Erythroblast (primary cell): ENCODE data around the gene ACRBP.

Experiments used
- GATA1 ChIP-seq: IDR thresholded peaks from 2 replicates; pipeline ENCODE4 v1.6.1; 2011; ENCODE audit warnings: low read depth, mild to moderate bottlenecking, control low read depth, low read length, moderate library complexity
- POLR2A ChIP-seq: IDR thresholded peaks from 2 replicates; pipeline ENCODE4 v1.6.1; 2011; ENCODE audit warnings: mild to moderate bottlenecking, low read length

DNA sequence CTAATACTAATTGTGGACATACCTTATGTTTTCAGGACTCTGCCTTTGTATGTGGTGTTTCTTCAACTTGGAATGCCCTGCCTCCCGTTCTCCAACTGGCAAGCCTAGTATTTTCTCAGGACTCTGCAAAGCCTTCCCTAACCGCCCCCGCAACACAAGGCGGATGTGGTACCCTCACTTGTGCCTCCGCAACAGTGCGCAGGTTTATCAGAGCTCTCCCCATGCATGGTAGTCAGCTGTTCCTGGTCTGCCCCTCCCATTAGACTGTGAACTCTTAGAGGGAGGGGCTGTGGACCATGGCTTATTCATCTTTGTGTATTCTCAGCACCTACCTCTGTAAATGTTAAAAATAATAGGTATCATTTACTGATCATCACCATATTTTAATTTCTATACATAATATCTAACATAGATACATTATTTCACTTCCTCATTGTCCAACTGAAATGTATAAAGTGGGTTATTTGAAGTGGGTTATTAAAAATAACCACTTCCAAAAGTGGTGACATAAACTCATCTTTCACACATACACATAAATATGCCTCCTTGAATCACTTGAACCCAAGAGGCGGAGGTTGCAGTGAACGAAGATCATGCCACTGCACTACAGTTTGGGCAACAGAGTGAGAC, 20.5 kb downstream of the ACRBP start:
- TF ChIP-seq POLR2A (no peak), GATA1 (no peak)
